GM19438 (cell line): ENCODE measurements around the gene FBLN2.

Experiments
- ATAC-seq: cut with Tn5 transposase; IDR thresholded peaks from one replicate; pipeline ENCODE4 v1.9.1; 2021; ENCODE audit warnings: low read depth; ENCODE audit not compliant: unreplicated experiment

FBLN2 gene

GRCh38 chr3:13529196-13530112, 19.5 kb upstream of the FBLN2 start:
- no peak for ATAC-seq

GRCh38 chr3:13530241-13531009, 18.5 kb upstream of the FBLN2 start:
- ATAC-seq: no peak

- ATAC-seq: no peak
These were observed 16.8 kb upstream of the FBLN2 start for GRCh38 chr3:13532085-13532484.

GRCh38 chr3:13532631-13533030, 16.3 kb upstream of the FBLN2 start:
- ATAC-seq: no peak

GRCh38 chr3:13533885-13534301, 15.0 kb upstream of the FBLN2 start:
- ATAC-seq: no peak

- no peak for ATAC-seq
These were observed 13.4 kb upstream of the FBLN2 start for GRCh38 chr3:13535526-13535875.

GRCh38 chr3:13535905-13536304, 13.0 kb upstream of the FBLN2 start:
- ATAC-seq: no peak

GRCh38 chr3:13536432-13536831, 12.5 kb upstream of the FBLN2 start:
- ATAC-seq: no peak

GRCh38 chr3:13536832-13537231, 12.1 kb upstream of the FBLN2 start:
- no peak for ATAC-seq

GRCh38 chr3:13537244-13537908, 11.5 kb upstream of the FBLN2 start:
- no peak for ATAC-seq

GRCh38 chr3:13537909-13538296, 11.0 kb upstream of the FBLN2 start:
- no peak for ATAC-seq

GRCh38 chr3:13538520-13539291, 10.2 kb upstream of the FBLN2 start:
- no peak for ATAC-seq

GRCh38 chr3:13539292-13539638, 9.7 kb upstream of the FBLN2 start:
- no peak for ATAC-seq

- no peak for ATAC-seq
These were observed 9.3 kb upstream of the FBLN2 start for GRCh38 chr3:13539671-13540070.

GRCh38 chr3:13540297-13540995, 8.5 kb upstream of the FBLN2 start:
- no peak for ATAC-seq

- ATAC-seq: no peak
These were observed 7.2 kb upstream of the FBLN2 start for GRCh38 chr3:13541691-13542090.

GRCh38 chr3:13542142-13542541, 6.8 kb upstream of the FBLN2 start:
- no peak for ATAC-seq

- no peak for ATAC-seq
These were observed 5.7 kb upstream of the FBLN2 start for GRCh38 chr3:13543253-13543652.

- no peak for ATAC-seq
These were observed 4.6 kb upstream of the FBLN2 start for GRCh38 chr3:13544293-13544831.
